H1 (cell line): Measurements from ENCODE around the gene HES3. TPM values are rescaled to one million over a fixed set of nuclear protein-coding genes. Genes with fewer than 3 reads are reported as not detected.

ENCODE experiments used
- CTCF ChIA-PET: fragments of 300-600 bp; sonication (Branson Sonifier 250); formaldehyde crosslinking; loops from one replicate; lab custom pipeline; 2021; ENCODE audit not compliant: partially characterized antibody; lab: Charles Lee
- POLR2A ChIA-PET: fragments of 300-600 bp; sonication (Branson Sonifier 250); formaldehyde crosslinking; loops from one replicate; lab custom pipeline; 2021; ENCODE audit warnings: inconsistent platforms; ENCODE audit not compliant: partially characterized antibody; lab: Charles Lee
- DNase-seq, 2 experiments: peaks; one replicate each; pipeline versions ENCODE4 v3.0.0 to v3.0.0-alpha.2; 2010 to 2022; ENCODE audit warnings: low spot score in 2 of 2, low read depth in 1 of 2, mixed read lengths in 1 of 2
- FAIRE-seq: peaks from 2 replicates; lab custom pipeline; 2011; peaks lifted over from hg19 to GRCh38; lab: Jason Lieb, UNC
- H2AFZ ChIP-seq: 2 replicates; pipeline ENCODE4 v1.8.1; 2012; ENCODE audit warnings: low read length, inconsistent platforms
- H2AK5ac ChIP-seq: 2 replicates; pipeline ENCODE4 v1.6.1; 2013; ENCODE audit warnings: low read depth, low read length
- H2BK120ac ChIP-seq: replicated peaks from 2 replicates; pipeline ENCODE3; 2013; ENCODE audit warnings: low read depth, low read length, inconsistent platforms
- H2BK12ac ChIP-seq: 2 replicates; pipeline ENCODE4 v1.6.1; 2013; ENCODE audit warnings: low read depth, low read length
- H2BK15ac ChIP-seq: 2 replicates; pipeline ENCODE4 v1.6.1; 2013; ENCODE audit warnings: low read length
- H2BK20ac ChIP-seq: 2 replicates; pipeline ENCODE4 v1.6.1; 2013; ENCODE audit warnings: low read length
- H2BK5ac ChIP-seq: 2 replicates; pipeline ENCODE4 v1.6.1; 2013; ENCODE audit warnings: low read depth, low read length
- H3K14ac ChIP-seq: 2 replicates; pipeline ENCODE4 v1.6.1; 2013; ENCODE audit warnings: inconsistent platforms; ENCODE audit not compliant: insufficient read length
- H3K18ac ChIP-seq: 2 replicates; pipeline ENCODE4 v1.6.1; 2013; ENCODE audit warnings: low read length; ENCODE audit errors: extremely low read depth
- H3K23ac ChIP-seq: 2 replicates; pipeline ENCODE4 v1.6.1; 2013; ENCODE audit warnings: inconsistent platforms; ENCODE audit not compliant: insufficient read length
- H3K23me2 ChIP-seq: 2 replicates; pipeline ENCODE4 v1.6.1; 2013; ENCODE audit warnings: low read depth, low read length
- H3K27ac ChIP-seq: 2 replicates; pipeline ENCODE4 v1.6.1; 2011; ENCODE audit warnings: low read depth, low read length, inconsistent platforms
- H3K27me3 ChIP-seq, 4 experiments: replicated peaks in 1 of 4; 1 replicate in 1 of 4; 2 replicates in 3 of 4; pipeline versions ENCODE4 v1.6.1 to v1.8.1; 2011 to 2013; ENCODE audit warnings: low read length in 3 of 4, mild to moderate bottlenecking in 3 of 4, inconsistent platforms in 2 of 4, mixed read lengths in 2 of 4, moderate library complexity in 1 of 4; ENCODE audit not compliant: control insufficient read depth in 3 of 4, insufficient read depth in 3 of 4; ENCODE audit errors: extremely low read depth in 1 of 4
- H3K36me3 ChIP-seq, 4 experiments: 2 replicates each; pipeline versions ENCODE4 v1.6.1 to v1.8.1; 2011 to 2013; ENCODE audit warnings: mild to moderate bottlenecking in 4 of 4, low read length in 3 of 4, moderate library complexity in 2 of 4, control low read depth in 1 of 4, inconsistent platforms in 1 of 4; ENCODE audit not compliant: insufficient read depth in 4 of 4, control insufficient read depth in 2 of 4
- H3K4ac ChIP-seq: replicated peaks from 2 replicates; pipeline ENCODE3; 2013; ENCODE audit warnings: low read length, low read depth, mixed read lengths, inconsistent platforms; ENCODE audit not compliant: insufficient read length
- H3K4me1 ChIP-seq, 4 experiments: replicated peaks in 1 of 4; 1 replicate in 1 of 4; 2 replicates in 3 of 4; pipeline versions ENCODE4 v1.6.1 to v1.8.1; 2011 to 2013; ENCODE audit warnings: low read length in 3 of 4, inconsistent platforms in 2 of 4, mixed read lengths in 1 of 4; ENCODE audit not compliant: insufficient read depth in 4 of 4, control insufficient read depth in 3 of 4
- H3K4me2 ChIP-seq, 2 experiments: 2 replicates each; pipeline versions ENCODE4 v1.6.1 to v1.8.1; 2011 to 2013; ENCODE audit warnings: low read depth in 2 of 2, low read length in 2 of 2, control low read depth in 1 of 2, inconsistent platforms in 1 of 2, mild to moderate bottlenecking in 1 of 2; ENCODE audit not compliant: insufficient read depth in 1 of 2
- H3K4me3 ChIP-seq, 4 experiments: fragments of 200-600, 300-600 bp in 1 of 4; sonication (generic), shearing (Covaris generic), sonication (Bioruptor Twin) in 1 of 4; 2 replicates each; pipeline versions ENCODE4 v1.5.1 to v1.8.1; 2011 to 2016; ENCODE audit warnings: low read length in 4 of 4, low read depth in 3 of 4, control low read depth in 2 of 4, inconsistent platforms in 2 of 4, mild to moderate bottlenecking in 2 of 4, mixed read lengths in 1 of 4, moderate library complexity in 1 of 4; ENCODE audit not compliant: insufficient read depth in 2 of 4; ENCODE audit errors: extremely low read depth in 1 of 4
- H3K56ac ChIP-seq: replicated peaks from 2 replicates; pipeline ENCODE3; 2013; ENCODE audit warnings: low read depth, mild to moderate bottlenecking, mixed read lengths, low read length, inconsistent platforms; ENCODE audit not compliant: insufficient read length
- H3K79me1 ChIP-seq: 2 replicates; pipeline ENCODE4 v1.6.1; 2013; ENCODE audit warnings: low read depth, low read length, control low read depth
- H3K79me2 ChIP-seq, 2 experiments: 2 replicates each; pipeline versions ENCODE4 v1.6.1 to v1.8.1; 2012 to 2013; ENCODE audit warnings: low read length in 2 of 2, mild to moderate bottlenecking in 2 of 2, inconsistent platforms in 1 of 2; ENCODE audit not compliant: insufficient read depth in 2 of 2, control insufficient read depth in 1 of 2
- H3K9ac ChIP-seq, 4 experiments: replicated peaks in 1 of 4; 1 replicate in 1 of 4; 2 replicates in 3 of 4; pipeline versions ENCODE4 v1.6.1 to v1.8.1; 2011 to 2013; ENCODE audit warnings: low read depth in 3 of 4, low read length in 3 of 4, control low read depth in 2 of 4, mild to moderate bottlenecking in 2 of 4, moderate library complexity in 2 of 4, inconsistent platforms in 1 of 4; ENCODE audit errors: extremely low read depth in 1 of 4
- H3K9me3 ChIP-seq, 2 experiments: 2 replicates each; pipeline versions ENCODE4 v1.6.1 to v1.8.1; 2012 to 2013; ENCODE audit warnings: mild to moderate bottlenecking in 2 of 2, moderate library complexity in 2 of 2, control low read depth in 1 of 2, inconsistent platforms in 1 of 2, low read depth in 1 of 2, low read length in 1 of 2, mixed read lengths in 1 of 2; ENCODE audit not compliant: insufficient read depth in 2 of 2
- H4K20me1 ChIP-seq, 2 experiments: replicated peaks in 1 of 2; 2 replicates each; pipeline versions ENCODE3 to v1.8.1; 2011 to 2013; ENCODE audit warnings: inconsistent platforms in 2 of 2, low read length in 2 of 2, mild to moderate bottlenecking in 1 of 2; ENCODE audit not compliant: insufficient read depth in 2 of 2, control insufficient read depth in 1 of 2
- H4K5ac ChIP-seq: 2 replicates; pipeline ENCODE4 v1.6.1; 2013; ENCODE audit warnings: low read length, low read depth, mixed read lengths, inconsistent platforms; ENCODE audit not compliant: insufficient read length
- H4K8ac ChIP-seq: 2 replicates; pipeline ENCODE4 v1.8.0; 2013; ENCODE audit warnings: mild to moderate bottlenecking, moderate library complexity, low read length, inconsistent platforms; ENCODE audit not compliant: insufficient read depth; ENCODE audit errors: extremely low read depth
- H4K91ac ChIP-seq: replicated peaks from 2 replicates; pipeline ENCODE3; 2013; ENCODE audit warnings: low read length, mixed read lengths, inconsistent platforms; ENCODE audit not compliant: insufficient read length
- HDAC2 ChIP-seq, 2 experiments: fragments of 300-600 bp in 1 of 2; sonication (generic) in 1 of 2; IDR thresholded peaks; 2 replicates each; pipeline ENCODE4 v1.6.1; 2011 to 2012; ENCODE audit warnings: low read depth in 2 of 2, low read length in 2 of 2, mild to moderate bottlenecking in 2 of 2, moderate library complexity in 2 of 2, borderline replicate concordance in 1 of 2, inconsistent platforms in 1 of 2
- KDM5A ChIP-seq: fragments of 200-600 bp; IDR thresholded peaks from 2 replicates; pipeline ENCODE4 v1.7.1; 2012; ENCODE audit warnings: mild to moderate bottlenecking, low read length, inconsistent platforms, mixed read lengths
- PHF8 ChIP-seq: fragments of 200-600 bp; sonication (generic); conservative IDR thresholded peaks from 2 replicates; pipeline ENCODE4 v1.7.1; 2012; ENCODE audit warnings: low read depth, mild to moderate bottlenecking, inconsistent platforms, low read length, moderate library complexity
- POLR2A ChIP-seq, 2 experiments: IDR thresholded peaks; 1 replicate in 1 of 2; 2 replicates in 1 of 2; pipeline ENCODE4 v1.6.1; 2011; ENCODE audit warnings: low read depth in 2 of 2, low read length in 2 of 2, mild to moderate bottlenecking in 2 of 2; ENCODE audit errors: control extremely low read depth in 1 of 2
- SIN3A ChIP-seq, 2 experiments: IDR thresholded peaks in 1 of 2; conservative IDR thresholded peaks in 1 of 2; 2 replicates each; pipeline ENCODE4 v1.6.1; 2011 to 2012; ENCODE audit warnings: low read length in 2 of 2, improper control_type of control experiment in 1 of 2, low read depth in 1 of 2, mild to moderate bottlenecking in 1 of 2
- TBP ChIP-seq: IDR thresholded peaks from 2 replicates; pipeline ENCODE4 v1.6.1; 2011; ENCODE audit warnings: low read depth, low read length, improper control_type of control experiment
- WGBS, 2 experiments: shearing (Covaris generic) in 1 of 2; methylation state at CpG; one replicate each; pipeline versions ENCODE4 v1.1.6 to v1.1.7; 2013 to 2015; ENCODE audit warnings: low lambda C conversion rate in 2 of 2, mixed read lengths in 2 of 2, inconsistent platforms in 1 of 2, low coverage in 1 of 2, missing lambda C conversion rate in 1 of 2; ENCODE audit not compliant: insufficient replicate concordance in 2 of 2, insufficient coverage in 1 of 2, insufficient read length in 1 of 2; ENCODE audit errors: extremely low coverage in 1 of 2, missing lambda C conversion rate in 1 of 2; 5-methylcytosine and 5-hydroxymethylcytosine counted together
- long read RNA-seq, 2 experiments: library from RNA in 1 of 2; library from capped mRNA in 1 of 2; stranded (forward); transcript quantifications; one replicate each; pipeline ENCODE4 v2.0.0, GENCODE V29; 2021; ENCODE audit warnings: inconsistent platforms in 1 of 2
- polyA minus RNA-seq, 3 experiments: library from RNA; depleted of rRNA, polyadenylated mRNA; stranded (reverse); fragments of >200 nt; gene quantifications; 1 replicate in 2 of 3; 2 replicates in 1 of 3; pipeline ENCODE4 v1.2.3, GENCODE V29; 2011
- polyA plus RNA-seq, 7 experiments: library from polyadenylated mRNA; depleted of rRNA in 3 of 7; stranded (reverse) in 5 of 7; unstranded in 2 of 7; fragments of >200 nt in 5 of 7; fragments of 200-250 nt in 2 of 7; gene quantifications; 1 replicate in 5 of 7; 2 replicates in 1 of 7; 4 replicates in 1 of 7; pipeline versions ENCODE4 v1.2.1 to v1.2.3, GENCODE V29; 2011 to 2013; ENCODE audit warnings: missing spikeins in 2 of 7, mixed read lengths in 2 of 7
- total RNA-seq: library from RNA; stranded (reverse); fragmentation: NEBNext Ultra II Directional; extraction: Animal tissue kit (Norgen Biotek cat#: 25700); gene quantifications from 2 replicates; pipeline ENCODE4 v1.2.1, GENCODE V29; 2021

The HES3 gene
- total RNA-seq (54.3 and 67.9 TPM in 2 replicates), polyA plus RNA-seq (2011; rRNA removed) (38.8 and 105 TPM in 2 replicates), polyA minus RNA-seq (2011; rRNA and poly(A)+ RNA removed) (4.3 and 6.6 TPM in 2 replicates)
- polyA plus RNA-seq (2011; cell fraction: cytosol; rRNA removed) = 39.6 TPM
- 96.6 TPM for polyA plus RNA-seq (2011; cell fraction: nucleus; rRNA removed)
- polyA plus RNA-seq (2012, experiment 1 of 2) = 54.8 to 62.4 TPM (median 58.8 TPM) in 4 replicates
- 66.2 TPM for polyA plus RNA-seq (2012, experiment 2 of 2)
- 28.3 TPM for polyA plus RNA-seq (2013, experiment 1 of 2)
- polyA plus RNA-seq (2013, experiment 2 of 2) = 27.2 TPM
- polyA minus RNA-seq (2011; cell fraction: cytosol; rRNA and poly(A)+ RNA removed) = 51.3 TPM
- 55.7 TPM for polyA minus RNA-seq (2011; cell fraction: nucleus; rRNA and poly(A)+ RNA removed)
- long read RNA-seq, experiment 1, transcript HES3-201 (4 exons, 697 nt) = major isoform, 34 of 71 reads
- long read RNA-seq, experiment 1, partial matches to known transcripts = 9 of 71 reads
- long read RNA-seq, experiment 1, other reads (novel, unspliced or antisense) = 28 of 71 reads
- long read RNA-seq, experiment 2 = 0 reads

- WGBS, 2 experiments = 0% methylated on average over 15 of the region's 16 CpGs; no CpG with 5 or more reads in 1 of the 2 experiments
- peak within 1 kb of the TSS; percentile 47 for H2BK120ac ChIP-seq
- peak within 1 kb of the TSS; percentile 60; the same call in 1 of the 2 replicates for H2BK5ac ChIP-seq
- H3K9me3 ChIP-seq = no peaks in the 10 kb centered on the region
- no peak within 1 kb of the TSS for H3K14ac ChIP-seq
- H4K20me1 ChIP-seq = peaks cover 9 to 16% of the 10 kb centered on the region in 2 experiments
- H4K5ac ChIP-seq = peak within 1 kb of the TSS; percentile 27
- peak within 1 kb of the TSS; percentile 59 to 91 (median 90) for H3K4me3 ChIP-seq
- H4K91ac ChIP-seq = peak within 1 kb of the TSS; percentile 56
- POLR2A ChIA-PET = interaction anchor here (0.7 to 9.3 kb wide), 11 partner anchors 6 to 204 kb away, joined by 3 to 64 read pairs (median 5); partner anchors contain the start of genes GPR153, ICMT and RNF207
- H3K79me1 ChIP-seq = no peaks in the 10 kb centered on the region
- H4K8ac ChIP-seq = no peak within 1 kb of the TSS; the same call in 1 of the 2 replicates
- DNase-seq (peak in 1 of 2 experiments; percentile 69), FAIRE-seq (no peak)
- H3K4me1 ChIP-seq = peaks cover 18 to 42% (median 34%) of the 10 kb centered on the region in 4 experiments
- H3K79me2 ChIP-seq = no peaks in the 10 kb centered on the region; a peak in 1 of 4 replicates
- no peak within 1 kb of the TSS for H3K23ac ChIP-seq
- H3K4me2 ChIP-seq = peak within 1 kb of the TSS; percentile 87 to 92
- no peak within 1 kb of the TSS for H3K56ac ChIP-seq
- peak within 1 kb of the TSS; percentile 99; the same call in 1 of the 2 replicates for H2BK15ac ChIP-seq
- no peak within 1 kb of the TSS for H2AFZ ChIP-seq
- H2AK5ac ChIP-seq = peak within 1 kb of the TSS; percentile 67; the same call in 1 of the 2 replicates
- H3K9ac ChIP-seq = peak within 1 kb of the TSS in 2 of 4 experiments; percentile 58 to 63; a peak in 4 of 7 replicates
- TF ChIP-seq KDM5A (no peak), SIN3A (conservative IDR thresholded peaks at IDR 0.05 in 1 of 2, IDR thresholded peaks at IDR 0.05 in 1 of 2; ENCODE audit: low read depth in 1 of 2, low read length in 2 of 2) (peak in 1 of 2 experiments; percentile 23; a peak in 1 of 4 replicates), POLR2A (IDR thresholded peaks at IDR 0.05; ENCODE audit: control extremely low read depth in 1 of 2, low read depth in 2 of 2, low read length in 2 of 2) (peak in 1 of 2 experiments; percentile 53; a peak in 1 of 3 replicates), PHF8 (0 out of 2 replicates have a peak, but pooled peaks have one; percentile 35), HDAC2 (IDR thresholded peaks at IDR 0.05; ENCODE audit: borderline replicate concordance in 1 of 2, low read depth in 2 of 2, low read length in 2 of 2) (no peak), TBP (peak; percentile 81)
- TF ChIP-seq, all 59 proteins: peak for 4
- Histone ChIP-seq H3K18ac (peak within 1 kb of the TSS; percentile 97), H2BK20ac (peak within 1 kb of the TSS; percentile 72; the same call in 1 of the 2 replicates), H2BK12ac (peak within 1 kb of the TSS; percentile 99; the same call in 1 of the 2 replicates), H3K27ac (no peak within 1 kb of the TSS), H3K36me3 (no peaks in the 10 kb centered on the region), H3K4ac (peak within 1 kb of the TSS; percentile 79), H3K23me2 (peaks cover 16% of the 10 kb centered on the region; the same call in 1 of the 2 replicates), H3K27me3 (peaks cover 2 to 24% (median 16%) of the 10 kb centered on the region in 4 experiments)
- CTCF ChIA-PET = interaction anchor here (0.9 to 19.1 kb wide), 8 partner anchors 7 to 128 kb away, joined by 3 to 353 read pairs (median 29); partner anchors contain the start of genes ICMT, RNF207 and RPL22
These were observed at the start of gene HES3 for GRCh38 chr1:6243993-6244392. HES3 (plus strand) TSS chr1:6244179; CDS start chr1:6244366, 187 bp downstream.
